GM21390 (cell line): ENCODE measurements around the gene CNNM3.
"Not testable (repeated sequence)": the region's sequence is repeated elsewhere in the genome, so short reads cannot be mapped to it uniquely, and the experiment has no call there.

Experiments used
- ATAC-seq: cut with Tn5 transposase; IDR thresholded peaks from one replicate; pipeline ENCODE4 v1.9.1; 2021; ENCODE audit not compliant: unreplicated experiment

Gene CNNM3

DNA sequence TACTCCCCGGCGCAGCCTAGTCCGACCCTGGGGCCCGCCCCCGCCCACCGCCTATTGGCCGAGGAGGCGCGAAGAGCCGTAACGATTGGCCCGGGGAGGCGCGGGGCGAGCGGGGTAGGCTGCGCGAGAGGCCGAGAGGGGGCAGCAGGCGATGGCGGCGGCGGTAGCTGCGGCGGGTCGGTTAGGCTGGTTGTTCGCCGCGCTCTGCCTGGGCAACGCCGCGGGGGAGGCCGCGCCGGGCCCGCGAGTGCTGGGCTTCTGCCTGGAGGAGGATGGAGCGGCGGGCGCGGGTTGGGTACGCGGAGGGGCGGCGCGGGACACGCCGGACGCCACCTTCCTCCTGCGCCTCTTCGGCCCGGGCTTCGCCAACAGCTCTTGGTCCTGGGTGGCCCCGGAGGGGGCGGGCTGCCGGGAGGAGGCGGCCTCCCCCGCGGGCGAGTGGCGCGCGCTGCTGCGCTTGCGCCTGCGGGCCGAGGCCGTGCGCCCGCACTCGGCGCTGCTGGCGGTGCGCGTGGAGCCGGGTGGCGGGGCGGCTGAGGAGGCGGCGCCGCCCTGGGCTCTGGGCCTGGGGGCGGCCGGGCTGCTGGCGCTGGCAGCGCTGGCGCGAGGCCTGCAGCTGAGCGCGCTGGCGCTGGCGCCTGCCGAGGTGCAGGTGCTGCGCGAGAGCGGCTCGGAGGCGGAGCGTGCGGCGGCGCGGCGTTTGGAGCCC is at the start of gene CNNM3:
CNNM3 (plus strand) TSS at position 142 of the 709 bp plus-strand sequence; CDS start at position 152, 10 bp downstream.
- peak; percentile 89 for ATAC-seq

DNA sequence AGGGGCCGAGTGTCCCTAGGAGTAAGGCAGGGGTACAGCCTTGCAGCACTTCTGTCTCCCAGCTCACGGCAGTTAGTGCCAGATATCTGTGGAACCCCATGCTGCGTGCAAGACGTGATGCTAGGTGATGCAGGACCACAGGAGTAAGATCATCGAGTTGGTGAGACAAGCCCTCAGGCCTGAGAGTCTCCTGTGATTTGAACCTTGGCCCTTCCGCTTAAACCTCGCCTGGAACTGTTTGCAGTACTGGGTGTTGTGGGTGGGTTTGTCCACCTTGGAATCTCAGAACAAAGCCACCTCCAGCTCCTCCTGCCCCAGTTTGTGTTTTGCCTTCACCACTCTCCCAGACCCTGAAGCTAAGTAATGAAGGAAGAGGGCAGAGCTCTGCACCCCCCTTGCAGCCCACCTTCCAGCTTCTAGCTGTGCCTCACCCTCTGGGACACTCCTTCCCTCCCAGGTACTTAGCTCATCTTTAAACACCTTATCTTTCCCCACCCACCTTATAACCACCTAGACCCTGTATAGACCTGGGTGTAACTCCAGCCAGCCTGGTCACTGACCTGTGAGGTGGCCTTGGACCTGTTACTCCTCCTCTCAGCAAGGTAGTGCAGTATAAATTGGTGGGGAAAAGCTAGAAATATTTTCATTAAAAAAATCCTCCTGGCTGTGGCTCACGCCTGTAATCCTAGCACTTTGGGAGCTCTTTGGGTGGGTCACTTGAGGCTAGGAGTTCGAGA is 48.8 kb upstream of the CNNM3 start:
- no peak for ATAC-seq

DNA sequence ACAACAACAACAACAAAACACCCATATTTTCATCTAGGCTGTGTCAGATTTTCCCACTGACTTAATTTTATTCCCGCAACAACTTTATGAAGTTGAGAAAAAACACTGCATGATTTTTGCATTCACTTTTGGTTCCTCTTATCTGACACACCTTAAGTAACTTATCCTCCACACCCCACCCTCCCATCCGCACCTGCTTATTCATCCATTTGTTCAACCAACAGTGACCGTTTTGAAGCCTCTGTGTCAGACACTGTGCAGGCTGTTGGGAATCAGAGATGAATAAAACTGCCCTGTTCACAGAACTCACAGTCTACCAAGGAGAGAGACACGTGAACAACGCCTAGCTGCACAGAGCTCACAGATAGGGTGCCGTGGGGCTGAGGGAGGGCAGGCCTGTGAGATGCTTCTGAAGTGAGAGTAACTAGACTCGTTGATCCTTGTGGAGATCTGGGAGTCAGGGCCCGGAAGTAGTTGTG is 47.9 kb upstream of the CNNM3 start:
- no peak for ATAC-seq

DNA sequence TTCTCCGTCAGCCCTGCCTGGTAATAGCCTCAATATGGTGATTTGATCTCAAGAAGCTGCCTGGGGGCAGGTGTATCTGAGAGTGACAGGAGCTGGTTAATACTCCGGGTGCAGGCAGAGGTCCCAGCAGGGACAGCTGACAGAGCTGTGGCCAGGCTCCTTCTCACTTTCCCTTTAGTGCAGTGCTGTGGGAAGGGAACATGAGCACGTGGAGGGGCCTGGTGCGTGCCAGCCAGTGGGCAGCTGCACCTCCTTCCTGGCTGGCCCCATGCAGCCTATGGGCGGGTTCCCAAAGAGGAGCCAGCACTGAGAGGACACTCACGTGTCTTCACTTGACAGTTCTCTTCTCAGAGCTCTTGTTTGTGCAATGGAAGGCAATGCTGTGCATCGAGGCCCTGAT is 46.3 kb upstream of the CNNM3 start:
- no peak for ATAC-seq

GRCh38 chr2:96770442-96771202 is 45.4 kb upstream of the CNNM3 start:
- ATAC-seq: no peak

DNA sequence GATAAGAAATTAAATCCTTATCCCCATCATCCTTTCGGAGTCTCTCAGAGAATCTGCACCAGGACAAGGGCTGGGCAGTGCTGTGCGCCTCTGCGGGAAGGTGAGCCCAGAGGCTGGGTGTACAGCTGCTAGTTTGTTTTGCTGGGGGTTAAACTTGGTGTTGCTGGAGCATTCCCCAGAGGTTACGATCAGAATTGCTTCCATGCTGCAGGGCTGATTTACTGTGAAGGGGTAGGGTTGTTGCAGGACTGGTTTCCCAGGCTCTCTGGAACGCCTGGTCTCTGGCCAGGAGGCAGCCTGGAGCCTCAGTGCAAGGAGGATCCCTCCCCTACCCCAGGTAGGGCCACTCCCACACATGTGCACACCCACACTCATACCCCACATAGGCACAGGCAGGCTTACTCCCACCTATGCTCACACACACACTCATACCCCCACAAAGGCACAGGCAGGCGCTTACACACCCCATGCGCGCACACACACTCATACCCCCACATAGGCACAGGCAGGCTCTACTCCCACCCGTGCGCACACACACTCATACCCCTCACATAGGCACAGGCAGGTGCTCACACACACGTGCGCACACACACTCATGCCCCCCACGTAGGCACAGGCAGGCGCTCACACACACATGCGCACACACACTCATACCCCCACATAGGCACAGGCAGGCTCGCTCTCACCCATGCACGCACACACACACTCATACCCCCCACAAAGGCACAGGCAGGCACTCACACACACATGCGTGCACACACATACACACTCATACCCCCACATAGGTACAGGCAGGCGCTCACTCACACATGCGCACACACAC is 44.1 kb upstream of the CNNM3 start:
- ATAC-seq: no peak

- peak; percentile 44 for ATAC-seq
Measured at GRCh38 chr2:96772903-96773671, 43.0 kb upstream of the CNNM3 start.

GRCh38 chr2:96773922-96774321 is 42.1 kb upstream of the CNNM3 start:
- ATAC-seq: no peak

GRCh38 chr2:96775160-96775559 is 40.9 kb upstream of the CNNM3 start:
- ATAC-seq: no peak

GRCh38 chr2:96783388-96783787 is 32.7 kb upstream of the CNNM3 start:
- ATAC-seq: no peak

GRCh38 chr2:96787411-96787810 is 28.7 kb upstream of the CNNM3 start:
- ATAC-seq: no peak

DNA sequence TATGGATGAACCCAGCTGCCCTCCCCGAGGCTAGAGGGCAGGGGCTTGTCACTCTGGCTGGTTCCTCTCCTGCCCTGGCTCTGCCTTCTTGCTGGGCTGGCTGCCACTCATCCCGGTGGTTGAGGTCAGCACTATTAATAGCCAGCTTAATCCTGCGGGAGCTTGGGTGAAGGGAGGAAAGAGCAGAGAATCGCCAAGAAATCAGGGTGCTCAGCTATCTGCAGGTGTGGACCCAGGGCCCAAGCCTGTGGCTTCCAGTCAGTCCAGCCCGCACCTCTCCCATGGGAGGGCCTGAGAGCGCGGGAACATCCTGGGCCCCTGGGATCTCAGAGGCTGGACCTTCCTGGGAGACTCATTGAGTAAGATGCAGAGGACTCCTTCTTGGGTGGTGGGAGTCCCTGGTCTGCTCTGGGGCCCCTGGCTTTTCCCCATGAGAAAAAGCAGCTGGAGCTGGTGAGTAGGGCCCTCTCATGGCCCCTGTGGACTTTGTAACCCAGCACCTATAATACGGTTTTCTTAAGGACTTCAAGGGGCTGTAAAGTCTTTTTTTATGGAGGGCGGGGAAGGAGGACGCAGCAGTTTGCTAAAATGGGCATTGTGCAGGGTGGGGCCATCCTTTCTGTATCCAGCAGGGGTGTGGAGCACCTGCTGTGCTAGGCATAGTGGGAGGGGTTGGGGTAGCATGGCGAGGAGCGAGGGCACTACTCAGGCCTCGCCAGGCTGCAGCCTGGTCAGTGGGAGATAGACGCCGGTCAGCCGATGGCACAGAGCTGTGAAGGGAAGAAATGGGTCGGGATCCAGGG is 27.4 kb upstream of the CNNM3 start:
- ATAC-seq: no peak

GRCh38 chr2:96789245-96789617 is 26.8 kb upstream of the CNNM3 start:
- no peak for ATAC-seq

GRCh38 chr2:96792772-96793749 is 23.0 kb upstream of the CNNM3 start:
- ATAC-seq: no peak

- no peak for ATAC-seq
Measured at GRCh38 chr2:96795076-96795475, 21.0 kb upstream of the CNNM3 start.

- ATAC-seq: not testable (repeated sequence)
Measured at GRCh38 chr2:96796497-96796896, 19.6 kb upstream of the CNNM3 start.

DNA sequence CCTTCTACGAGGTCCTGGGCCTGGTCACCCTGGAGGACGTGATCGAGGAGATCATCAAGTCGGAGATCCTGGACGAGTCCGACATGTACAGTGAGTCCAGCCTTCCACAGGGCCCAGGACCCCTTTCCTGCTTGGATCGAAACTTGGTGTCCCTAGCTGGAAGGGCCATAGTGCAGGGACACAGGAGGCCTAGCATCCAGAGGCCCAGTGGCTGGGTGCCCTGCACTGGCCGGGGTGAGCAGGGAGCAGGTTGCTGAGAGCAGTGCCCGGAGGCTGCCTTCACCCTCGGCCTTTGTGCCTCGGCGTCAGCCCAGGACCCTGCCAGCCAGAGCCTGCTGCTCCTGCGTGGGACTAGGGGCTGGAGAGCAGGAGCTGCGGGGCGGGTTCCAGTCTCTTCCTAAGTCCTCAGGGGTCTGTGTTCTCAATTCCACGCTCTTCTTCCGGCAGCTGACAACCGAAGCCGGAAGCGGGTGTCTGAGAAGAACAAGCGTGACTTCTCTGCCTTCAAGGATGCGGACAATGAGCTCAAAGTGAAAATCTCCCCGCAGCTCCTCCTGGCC is 18.9 kb upstream of the CNNM3 start:
- no peak for ATAC-seq
